AG10803 (cell line): ENCODE measurements around the gene COL3A1.
A peak's percentile ranks its signal among the peaks of the same experiment; 100 is the strongest.

Experiments used
- DNase-seq: peaks from one replicate; pipeline ENCODE4 v3.0.0; 2010; ENCODE audit warnings: low read depth
- H3K4me3 ChIP-seq: 2 replicates; pipeline ENCODE4 v1.5.1; 2011; ENCODE audit warnings: mild to moderate bottlenecking, low read length, control low read depth
- CTCF ChIP-seq: conservative IDR thresholded peaks from 2 replicates; pipeline ENCODE4 v1.5.1; 2011; ENCODE audit warnings: mild to moderate bottlenecking, low read length, control low read depth, inconsistent platforms

COL3A1 gene

GRCh38 chr2:189002079-189002478 lies 27.9 kb downstream of the COL3A1 start:
- TF ChIP-seq CTCF = no peak
- DNase-seq = peak; percentile 50
- no peak overlapping the region for H3K4me3 ChIP-seq

GRCh38 chr2:189008555-189009262 lies 34.5 kb downstream of the COL3A1 start:
- no peak overlapping the region for H3K4me3 ChIP-seq
- no peak for TF ChIP-seq CTCF
- no peak for DNase-seq

- TF ChIP-seq CTCF = no peak
- no peak for DNase-seq
- no peak overlapping the region for H3K4me3 ChIP-seq
Measured at GRCh38 chr2:189010536-189010935, 36.4 kb downstream of the COL3A1 start.

- TF ChIP-seq CTCF = no peak
Measured at GRCh38 chr2:189012351-189012750, 38.2 kb downstream of the COL3A1 start.

GRCh38 chr2:189013031-189013430 lies 38.9 kb downstream of the COL3A1 start:
- no peak for TF ChIP-seq CTCF
- DNase-seq = no peak
- no peak overlapping the region for H3K4me3 ChIP-seq

More at GRCh38 chr2:189012351-189012750, 38.2 kb downstream of the COL3A1 start:
- DNase-seq = no peak
- no peak overlapping the region for H3K4me3 ChIP-seq

GRCh38 chr2:189013671-189014448 lies 39.7 kb downstream of the COL3A1 start:
- H3K4me3 ChIP-seq = no peak overlapping the region

More at GRCh38 chr2:189013671-189014448, 39.7 kb downstream of the COL3A1 start:
- DNase-seq = peak; percentile 56
- TF ChIP-seq CTCF = no peak
